IPS-18c (cell line): ENCODE results near the gene GIPC2.
"Not testable (repeated sequence)": the region's sequence is repeated elsewhere in the genome, so short reads cannot be mapped to it uniquely, and the experiment has no call there.

Experiments used
- H3K4me3 ChIP-seq: 2 replicates; pipeline ENCODE4 v1.7.0; 2013; ENCODE audit warnings: low read depth, mild to moderate bottlenecking, low read length, moderate library complexity; ENCODE audit not compliant: insufficient read depth
- H3K9me3 ChIP-seq: one replicate; pipeline ENCODE4 v1.6.1; 2013; ENCODE audit warnings: mild to moderate bottlenecking, low read length, moderate library complexity; ENCODE audit not compliant: control insufficient read depth, insufficient read depth

The GIPC2 gene

DNA sequence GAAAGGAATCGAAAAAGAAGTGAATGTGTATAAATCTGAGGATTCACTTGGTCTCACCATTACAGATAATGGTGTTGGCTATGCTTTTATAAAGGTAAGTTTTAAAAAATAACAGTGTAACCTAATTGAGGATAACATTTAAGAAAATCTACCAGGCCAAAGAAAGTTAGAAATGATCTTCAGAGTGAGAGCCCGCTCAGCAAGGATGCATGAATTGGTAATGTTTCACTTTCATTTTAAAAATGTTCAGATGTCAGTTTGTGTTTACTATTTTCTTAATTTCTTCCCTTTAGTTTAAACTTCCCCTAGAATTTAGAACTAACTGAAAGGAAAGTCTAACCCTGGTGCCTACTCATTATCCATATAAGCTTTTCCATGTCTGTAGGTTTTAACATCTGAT is 35.0 kb downstream of the GIPC2 start:
- H3K9me3 ChIP-seq = no peaks in the 10 kb centered on the region
- no peak overlapping the region for H3K4me3 ChIP-seq

- H3K4me3 ChIP-seq = no peak overlapping the region
- no peaks in the 10 kb centered on the region for H3K9me3 ChIP-seq
These were observed 36.5 kb downstream of the GIPC2 start for GRCh38 chr1:78081980-78082860.

DNA sequence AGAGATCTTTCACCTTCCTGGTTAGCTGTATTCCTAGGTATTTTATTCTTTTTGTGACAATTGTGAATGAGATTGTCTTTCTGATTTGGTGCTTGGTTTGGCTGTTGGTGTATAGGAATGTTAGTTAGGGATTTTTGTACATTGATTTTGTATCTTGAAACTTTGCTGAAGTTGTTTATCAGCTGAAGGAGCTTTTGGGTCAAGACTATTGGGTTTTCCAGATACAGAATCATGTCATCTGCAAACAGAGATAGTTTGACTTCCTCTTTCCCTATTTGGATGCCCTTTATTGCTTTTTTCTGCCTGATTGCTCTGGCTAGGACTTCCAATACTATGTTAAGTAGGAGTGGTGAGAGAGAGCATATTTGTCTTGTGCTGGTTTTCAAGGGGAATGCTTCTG is 38.9 kb downstream of the GIPC2 start:
- not testable (repeated sequence) for H3K4me3 ChIP-seq, H3K9me3 ChIP-seq

- no peak overlapping the region for H3K4me3 ChIP-seq
- no peaks in the 10 kb centered on the region for H3K9me3 ChIP-seq
These were observed 40.9 kb downstream of the GIPC2 start for GRCh38 chr1:78086697-78087096.

DNA sequence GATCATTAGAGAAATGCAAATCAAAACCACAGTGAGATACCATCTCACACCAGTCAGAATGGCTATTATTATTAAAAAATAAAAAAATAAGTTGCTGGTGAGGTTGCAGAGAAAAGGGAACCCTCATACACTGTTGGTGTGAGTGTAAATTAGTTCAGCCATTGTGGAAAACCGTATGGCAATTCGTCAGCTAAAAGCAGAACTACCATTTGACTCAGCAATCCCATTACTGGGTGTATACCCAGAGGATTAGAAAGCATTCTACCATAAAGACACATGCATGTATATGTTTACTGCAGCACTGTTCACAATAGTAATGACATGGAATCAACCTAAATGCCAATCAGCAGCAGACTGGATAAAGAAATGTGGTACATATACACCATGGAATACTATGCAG is 42.2 kb downstream of the GIPC2 start:
- no peaks in the 10 kb centered on the region for H3K9me3 ChIP-seq
- no peak overlapping the region for H3K4me3 ChIP-seq

GRCh38 chr1:78088486-78088885 is 42.7 kb downstream of the GIPC2 start:
- no peaks in the 10 kb centered on the region for H3K9me3 ChIP-seq
- no peak overlapping the region for H3K4me3 ChIP-seq

GRCh38 chr1:78089010-78089409 is 43.2 kb downstream of the GIPC2 start:
- Histone ChIP-seq H3K9me3 (no peaks in the 10 kb centered on the region), H3K4me3 (no peak overlapping the region)

GRCh38 chr1:78090472-78091133 is 44.8 kb downstream of the GIPC2 start:
- H3K4me3 ChIP-seq = no peak overlapping the region
- no peaks in the 10 kb centered on the region for H3K9me3 ChIP-seq

DNA sequence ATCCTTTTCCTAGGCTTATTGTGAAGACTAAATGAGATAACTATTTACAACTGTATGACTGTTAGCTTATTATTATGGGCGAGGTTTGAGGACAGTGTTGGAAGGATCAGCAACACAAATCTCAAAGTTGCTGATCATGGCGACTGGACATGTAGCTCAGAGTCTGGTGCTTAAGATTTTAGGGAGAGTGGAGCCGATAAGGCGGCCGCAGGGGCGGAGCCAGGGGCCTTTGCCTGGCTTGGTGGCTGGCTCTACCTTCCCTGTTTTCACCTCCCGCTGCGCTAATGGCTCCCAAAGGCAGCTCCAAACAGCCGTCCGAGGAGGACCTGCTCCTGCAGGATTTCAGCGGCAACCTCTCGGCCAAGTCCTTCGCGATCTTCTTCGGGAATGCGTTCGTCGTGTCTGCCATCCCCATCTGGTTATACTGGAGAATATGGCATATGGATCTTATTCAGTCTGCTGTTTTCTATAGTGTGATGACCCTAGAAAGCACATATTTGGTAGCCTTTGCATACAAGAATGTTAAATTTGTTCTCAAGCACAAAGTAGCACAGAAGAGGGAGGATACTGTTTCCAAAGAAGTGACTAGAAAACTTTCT is 45.5 kb downstream of the GIPC2 start:
- H3K9me3 ChIP-seq = no peaks in the 10 kb centered on the region
- no peak overlapping the region for H3K4me3 ChIP-seq

DNA sequence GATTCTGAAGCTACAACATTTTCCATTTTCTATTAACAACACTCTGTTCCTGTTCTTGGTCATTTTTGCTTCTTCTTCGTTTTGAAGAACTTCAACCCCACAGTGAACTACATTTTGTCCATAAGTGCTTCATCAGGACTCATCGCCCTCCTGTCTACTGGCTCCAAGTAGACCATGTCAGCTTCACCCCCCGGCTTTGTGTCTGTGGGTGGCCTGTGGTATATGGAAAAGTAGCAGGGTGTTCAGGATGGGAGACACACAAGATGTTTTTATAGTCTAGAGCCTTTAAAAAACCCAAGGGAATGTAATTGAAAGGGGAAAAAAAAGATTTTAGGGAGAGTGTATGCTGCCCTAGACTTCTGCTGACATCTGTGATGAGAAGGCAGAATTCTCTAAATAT is 46.1 kb downstream of the GIPC2 start:
- Histone ChIP-seq H3K4me3 (no peak overlapping the region), H3K9me3 (no peaks in the 10 kb centered on the region)

GRCh38 chr1:78092643-78093042 is 46.9 kb downstream of the GIPC2 start:
- Histone ChIP-seq H3K4me3 (no peak overlapping the region), H3K9me3 (no peaks in the 10 kb centered on the region)

GRCh38 chr1:78093560-78093959 is 47.8 kb downstream of the GIPC2 start:
- Histone ChIP-seq H3K4me3 (no peak overlapping the region), H3K9me3 (no peaks in the 10 kb centered on the region)

GRCh38 chr1:78094639-78095038 is 48.9 kb downstream of the GIPC2 start:
- Histone ChIP-seq H3K9me3 (no peaks in the 10 kb centered on the region), H3K4me3 (no peak overlapping the region)

- no peak overlapping the region for H3K4me3 ChIP-seq
- no peaks in the 10 kb centered on the region for H3K9me3 ChIP-seq
These were observed 49.8 kb downstream of the GIPC2 start for GRCh38 chr1:78095593-78095992.

DNA sequence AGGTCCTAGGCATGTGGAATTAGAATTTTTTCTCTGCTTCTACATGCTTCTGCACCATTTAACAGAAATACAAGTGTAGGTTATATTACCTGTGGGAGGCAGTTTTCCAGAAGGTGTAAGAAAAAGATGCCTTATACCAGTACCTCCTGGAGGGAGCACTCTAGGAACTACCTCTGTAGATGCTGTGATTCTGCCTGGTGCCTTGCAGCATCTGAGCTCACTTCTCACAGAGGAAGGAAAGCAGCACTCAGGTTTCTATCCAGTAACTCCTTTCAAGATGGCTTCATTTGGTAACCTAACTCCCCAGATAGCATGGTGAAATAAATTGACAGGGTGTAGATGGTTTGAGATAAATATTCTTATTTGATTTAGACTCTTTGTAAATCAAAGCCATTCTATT is 50.3 kb downstream of the GIPC2 start:
- no peaks in the 10 kb centered on the region for H3K9me3 ChIP-seq
- no peak overlapping the region for H3K4me3 ChIP-seq

DNA sequence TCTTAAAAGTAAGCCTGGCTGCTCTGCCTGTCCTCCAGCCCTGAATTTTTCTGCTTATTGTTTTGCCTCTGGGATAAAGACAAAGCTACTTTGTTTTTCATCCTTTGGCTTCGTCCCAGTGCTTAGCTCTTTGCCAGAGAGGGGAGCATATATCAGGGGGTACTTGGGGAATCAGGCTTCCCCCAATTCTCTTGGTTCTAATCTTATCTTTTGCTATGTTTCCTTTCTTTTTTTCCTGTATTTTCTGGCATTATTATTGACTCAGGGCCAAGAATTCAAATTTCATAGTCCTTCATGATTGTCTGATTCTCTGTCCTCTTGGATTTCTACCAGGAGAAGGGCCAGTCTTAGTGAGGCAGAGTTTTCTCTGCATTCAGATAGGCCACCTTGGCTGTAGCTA is 51.2 kb downstream of the GIPC2 start:
- Histone ChIP-seq H3K9me3 (no peaks in the 10 kb centered on the region), H3K4me3 (no peak overlapping the region)

DNA sequence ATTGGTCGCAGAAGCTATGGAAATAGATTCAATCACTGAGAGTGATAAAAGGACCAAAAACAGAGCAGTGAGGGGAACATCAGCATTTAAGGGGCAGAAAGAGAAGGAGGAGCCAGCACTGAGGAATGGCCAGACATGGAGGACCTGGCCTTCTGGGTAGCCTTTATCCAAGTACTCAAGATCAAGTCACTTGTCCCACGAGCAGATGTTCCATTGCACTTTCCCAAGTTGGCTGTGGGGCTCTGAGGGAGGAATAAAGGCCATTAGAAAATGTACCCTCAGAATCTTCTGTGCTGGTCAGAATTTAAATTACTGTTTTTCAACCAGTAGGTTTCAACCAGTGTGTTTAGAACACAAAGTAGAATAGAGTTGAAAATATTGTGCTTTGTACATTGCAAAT is 55.3 kb downstream of the GIPC2 start:
- H3K9me3 ChIP-seq = no peaks in the 10 kb centered on the region

DNA sequence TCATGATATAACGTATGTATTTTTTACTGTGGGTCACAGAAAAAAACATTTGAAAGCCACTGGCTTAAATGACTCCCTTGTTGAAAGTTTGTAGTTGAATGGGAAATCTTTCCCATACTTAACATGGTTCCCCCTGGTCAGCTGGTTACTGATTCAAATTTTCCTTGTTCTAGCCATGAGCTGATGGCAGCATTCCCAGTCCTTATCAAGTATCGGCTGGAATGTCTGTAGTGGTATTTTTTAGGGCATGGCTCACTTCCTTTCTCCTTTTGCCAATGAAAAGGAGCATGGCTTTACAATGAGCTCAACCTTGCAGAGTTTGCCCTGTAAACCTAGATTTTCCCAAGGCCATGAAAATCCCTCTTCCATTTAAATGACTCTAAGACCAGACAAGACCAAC is 55.7 kb downstream of the GIPC2 start:
- no peaks in the 10 kb centered on the region for H3K9me3 ChIP-seq
- no peak overlapping the region for H3K4me3 ChIP-seq

More for the DNA sequence above, 55.3 kb downstream of the GIPC2 start:
- no peak overlapping the region for H3K4me3 ChIP-seq
